HCT116 (cell line): ENCODE results near the gene EFNB2. TPM values are rescaled to one million over a fixed set of nuclear protein-coding genes. Genes with fewer than 3 reads are reported as not detected.

ENCODE experiments used
- ATAC-seq: fragments of 200-7000 bp; cut with Tn5 transposase; 2 replicates; pipeline ENCODE4 v1.9.1; 2020; ENCODE audit warnings: mild to moderate bottlenecking, moderate library complexity
- BruUV-seq: library from RNA; stranded (reverse); fragments of 400-500 nt; replicated peaks from 2 replicates; lab custom pipeline; 2021; lab: Mats Ljungman, UMichigan
- CTCF ChIA-PET: fragments of 300-600 bp; sonication (Branson Sonifier 250); formaldehyde crosslinking; loops from one replicate; lab custom pipeline; 2021; ENCODE audit warnings: antibody characterized with exemption; lab: Charles Lee
- POLR2A ChIA-PET: fragments of 300-600, 350-600 bp; sonication (Branson Sonifier 250); formaldehyde crosslinking; loops from one replicate; lab custom pipeline; 2021; ENCODE audit warnings: antibody characterized with exemption; lab: Charles Lee
- RAD21 ChIA-PET, 2 experiments: fragments of 300-600 bp; sonication (Branson Sonifier 250); formaldehyde crosslinking; loops; one replicate each; lab custom pipeline; 2023; ENCODE audit warnings: low total read pairs in 2 of 2; ENCODE audit not compliant: uncharacterized antibody in 2 of 2, unreplicated experiment in 2 of 2, low non-redundant PET in 1 of 2; lab: Charles Lee
- DNase-seq: peaks from one replicate; pipeline ENCODE4 v3.0.0-alpha.2; 2010; ENCODE audit warnings: low read depth, low spot score
- H2AFZ ChIP-seq: fragments of 200-600 bp; shearing (Covaris generic), sonication (generic); 2 replicates; pipeline ENCODE4 v1.6.1; 2017; ENCODE audit warnings: low read depth, mixed run types, mixed read lengths, antibody characterized with exemption, low read length; ENCODE audit not compliant: poor library complexity, severe bottlenecking
- H3K27ac ChIP-seq: 2 replicates; pipeline ENCODE4 v1.5.1; 2012; ENCODE audit warnings: low read depth, low read length
- H3K27me3 ChIP-seq: fragments of 200-600 bp; sonication (generic); 2 replicates; pipeline ENCODE4 v1.6.1; 2016; ENCODE audit warnings: mixed run types, low read length, mixed read lengths; ENCODE audit not compliant: insufficient read depth
- H3K36me3 ChIP-seq, 2 experiments: fragments of 200-500 bp in 1 of 2; fragments of 200-600 bp in 1 of 2; sonication (Bioruptor generic) in 1 of 2; sonication (generic) in 1 of 2; 2 replicates each; pipeline versions ENCODE4 v1.5.1 to v1.6.1; 2014 to 2016; ENCODE audit warnings: low read length in 2 of 2, inconsistent platforms in 1 of 2, mixed read lengths in 1 of 2, mixed run types in 1 of 2; ENCODE audit not compliant: insufficient read depth in 2 of 2, control insufficient read depth in 1 of 2
- H3K4me1 ChIP-seq, 2 experiments: fragments of 200-600 bp in 1 of 2; sonication (generic) in 1 of 2; 2 replicates each; pipeline versions ENCODE4 v1.5.1 to v1.6.1; 2012 to 2017; ENCODE audit warnings: low read length in 2 of 2, inconsistent platforms in 1 of 2, mild to moderate bottlenecking in 1 of 2, mixed read lengths in 1 of 2, mixed run types in 1 of 2, moderate library complexity in 1 of 2; ENCODE audit not compliant: insufficient read depth in 2 of 2, control insufficient read depth in 1 of 2
- H3K4me2 ChIP-seq: fragments of 200-600 bp; sonication (generic); 2 replicates; pipeline ENCODE4 v1.6.1; 2017; ENCODE audit warnings: mixed run types, low read length, mixed read lengths
- H3K4me3 ChIP-seq, 2 experiments: fragments of 200-600 bp in 1 of 2; sonication (generic) in 1 of 2; replicated peaks in 1 of 2; 2 replicates each; pipeline ENCODE4 v1.5.1; 2011 to 2016; ENCODE audit warnings: low read length in 2 of 2, control low read depth in 1 of 2, low read depth in 1 of 2, mild to moderate bottlenecking in 1 of 2, mixed read lengths in 1 of 2, mixed run types in 1 of 2
- H3K79me2 ChIP-seq: fragments of 200-600 bp; sonication (generic); 2 replicates; pipeline ENCODE4 v1.6.1; 2017; ENCODE audit warnings: mild to moderate bottlenecking, mixed run types, low read length, moderate library complexity, mixed read lengths; ENCODE audit not compliant: insufficient read depth
- H3K9ac ChIP-seq: fragments of 200-600 bp; sonication (generic); 2 replicates; pipeline ENCODE4 v1.6.1; 2016; ENCODE audit warnings: low read length, mixed read lengths
- H3K9me2 ChIP-seq: fragments of 200-600 bp; sonication (generic), shearing (Covaris generic); 2 replicates; pipeline ENCODE4 v1.6.1; 2017; ENCODE audit warnings: mixed run types, mild to moderate bottlenecking, moderate library complexity; ENCODE audit not compliant: insufficient read depth
- H3K9me3 ChIP-seq, 2 experiments: fragments of 200-500 bp in 1 of 2; fragments of 200-600 bp in 1 of 2; sonication (Bioruptor generic) in 1 of 2; sonication (generic) in 1 of 2; 2 replicates each; pipeline ENCODE4 v1.6.1; 2014 to 2017; ENCODE audit warnings: low read length in 2 of 2, mixed read lengths in 2 of 2, inconsistent platforms in 1 of 2, low read depth in 1 of 2, mild to moderate bottlenecking in 1 of 2, mixed run types in 1 of 2, moderate library complexity in 1 of 2; ENCODE audit not compliant: control insufficient read depth in 1 of 2, insufficient read depth in 1 of 2
- H4K20me1 ChIP-seq: fragments of 200-600 bp; sonication (generic), shearing (Covaris generic); 2 replicates; pipeline ENCODE4 v1.6.1; 2017; ENCODE audit warnings: mixed run types, mild to moderate bottlenecking, moderate library complexity; ENCODE audit not compliant: insufficient read depth
- EGR1 ChIP-seq: IDR thresholded peaks from 2 replicates; pipeline ENCODE4 v1.6.1; 2012; ENCODE audit warnings: low read depth
- EZH2phosphoT487 ChIP-seq: fragments of 200-600 bp; IDR thresholded peaks from 2 replicates; pipeline ENCODE4 v1.6.1; 2018; ENCODE audit warnings: antibody characterized with exemption, borderline replicate concordance
- JUND ChIP-seq: IDR thresholded peaks from 2 replicates; pipeline ENCODE4 v1.6.1; 2012
- POLR2A ChIP-seq: IDR thresholded peaks from 2 replicates; pipeline ENCODE4 v1.7.0; 2011; ENCODE audit warnings: borderline replicate concordance; ENCODE audit not compliant: insufficient read depth, insufficient read length; ENCODE audit errors: extremely low read depth
- POLR2AphosphoS5 ChIP-seq: IDR thresholded peaks from 2 replicates; pipeline ENCODE4 v1.6.1; 2011; ENCODE audit warnings: mild to moderate bottlenecking, low read depth, low read length, moderate library complexity
- REST ChIP-seq: IDR thresholded peaks from 2 replicates; pipeline ENCODE4 v1.6.1; 2012; ENCODE audit warnings: low read depth
- TCF7L2 ChIP-seq: IDR thresholded peaks from 2 replicates; pipeline ENCODE4 v1.7.0; 2011; ENCODE audit warnings: borderline replicate concordance, inconsistent platforms; ENCODE audit not compliant: insufficient read depth, insufficient read length; ENCODE audit errors: extremely low read depth
- YY1 ChIP-seq: IDR thresholded peaks from 2 replicates; pipeline ENCODE4 v1.6.1; 2011; ENCODE audit warnings: low read length, low read depth, moderate library complexity, mild to moderate bottlenecking; ENCODE audit not compliant: insufficient replicate concordance; ENCODE audit errors: extremely low read depth
- ZBTB33 ChIP-seq: IDR thresholded peaks from 2 replicates; pipeline ENCODE4 v1.6.1; 2011; ENCODE audit warnings: mild to moderate bottlenecking, low read length, moderate library complexity; ENCODE audit not compliant: insufficient replicate concordance; ENCODE audit errors: extremely low read depth
- ZNF274 ChIP-seq: fragments of 200-500 bp; sonication (Bioruptor generic); IDR thresholded peaks from 2 replicates; pipeline ENCODE4 v1.6.1; 2014; ENCODE audit warnings: mild to moderate bottlenecking, low read depth, low read length, inconsistent platforms
- intact Hi-C: fragments of 100-400 bp; cut with micrococcal nuclease; formaldehyde crosslinking; loops from 2 replicates; pipeline ENCODE4 v1.10.0; 2022
- total RNA-seq: library from RNA; stranded (reverse); gene quantifications from one replicate; pipeline ENCODE4 v1.2.1, GENCODE V29; 2021; ENCODE audit not compliant: unreplicated experiment

Gene EFNB2
- total RNA-seq, 1 experiment from 2014 or later, result 30.9 TPM

- ATAC-seq (no peak), DNase-seq (no peak)
- Histone ChIP-seq H2AFZ (peak overlapping the region; percentile 34), H4K20me1 (peaks cover 34% of the 10 kb centered on the region; the same call in 1 of the 2 replicates), H3K4me2 (peak overlapping the region; percentile 87), H3K79me2 (peaks cover 46% of the 10 kb centered on the region), H3K27me3 (no peaks in the 10 kb centered on the region), H3K9ac (peak overlapping the region; percentile 96), H3K4me3 (peak overlapping the region; percentile 79 to 85), H3K4me1 (peaks cover 22 to 44% of the 10 kb centered on the region in 2 experiments), H3K9me3 (no peaks in the 10 kb centered on the region), H3K9me2 (no peaks in the 10 kb centered on the region), H3K27ac (peak overlapping the region; percentile 91), H3K36me3 (no peaks in the 10 kb centered on the region)
- ChIA-PET POLR2A (no interaction called here), RAD21 (no interaction called here), CTCF (no interaction called here)
- TSS peak; percentile 72 for BruUV-seq
- intact Hi-C loops, result no loop called here
- TF ChIP-seq EZH2phosphoT487, result no peak
- no peak for TF ChIP-seq TCF7L2
Measured at GRCh38 chr13:106568299-106569003, 33.0 kb upstream of the EFNB2 start.

GRCh38 chr13:106567474-106568298 lies 32.2 kb upstream of the EFNB2 start, which contains the start of gene ARGLU1:
Gene ARGLU1 (minus strand): TSS chr13:106568137. CDS start chr13:106567919, 218 bp downstream.
- Histone ChIP-seq H3K79me2 (peaks cover 53% of the 10 kb centered on the region), H3K9ac (peak within 1 kb of the TSS; percentile 96), H3K4me2 (peak within 1 kb of the TSS; percentile 87), H3K36me3 (no peaks in the 10 kb centered on the region), H3K4me3 (peak within 1 kb of the TSS; percentile 79 to 85), H4K20me1 (peaks cover 40% of the 10 kb centered on the region; the same call in 1 of the 2 replicates), H3K9me3 (no peaks in the 10 kb centered on the region), H3K9me2 (no peaks in the 10 kb centered on the region), H3K27ac (peak within 1 kb of the TSS; percentile 91), H2AFZ (peak within 1 kb of the TSS; percentile 34), H3K4me1 (peaks cover 22 to 44% of the 10 kb centered on the region in 2 experiments), H3K27me3 (no peaks in the 10 kb centered on the region)
- BruUV-seq, result TSS peak; percentile 41
- ATAC-seq, result peak; percentile 66
- ChIA-PET CTCF (no interaction called here), POLR2A (no interaction called here), RAD21 (no interaction called here)
- DNase-seq, result peak; percentile 79
- intact Hi-C loops, result no loop called here
- TF ChIP-seq POLR2AphosphoS5 (peak; percentile 96), ZBTB33 (no peak), EGR1 (no peak), REST (no peak), POLR2A (peak; percentile 84), ZNF274 (no peak), YY1 (peak; percentile 92), EZH2phosphoT487 (no peak), TCF7L2 (no peak), JUND (no peak)
